GM12878 (cell line): ENCODE measurements around the gene ENTPD5. TPM values are rescaled to one million over a fixed set of nuclear protein-coding genes. Genes with fewer than 3 reads are reported as not detected.

Source experiments
- ATAC-seq: fragments of 200-7000 bp; cut with Tn5 transposase; 3 replicates; pipeline ENCODE4 v1.9.1; 2020; ENCODE audit warnings: mild to moderate bottlenecking, moderate library complexity
- Bru-seq: library from RNA; stranded (reverse); fragments of 400-500 nt; gene quantifications from one replicate; lab custom pipeline; 2021; lab: Mats Ljungman, UMichigan
- BruChase-seq, 2 experiments: library from RNA; stranded (reverse); fragments of 400-500 nt; gene quantifications; one replicate each; lab custom pipeline; 2021; lab: Mats Ljungman, UMichigan
- BruUV-seq: library from RNA; stranded (reverse); fragments of 400-500 nt; replicated peaks from 2 replicates; lab custom pipeline; 2021; lab: Mats Ljungman, UMichigan
- CTCF ChIA-PET: fragments of 300-600 bp; sonication (Branson Sonifier 250); formaldehyde crosslinking; extraction: SDS; loops from one replicate; lab custom pipeline; 2021; ENCODE audit warnings: inconsistent platforms; lab: Yijun Ruan, JAX
- POLR2A ChIA-PET: fragments of 350-600 bp; formaldehyde crosslinking; extraction: SDS; loops from one replicate; lab custom pipeline; 2021; ENCODE audit warnings: inconsistent platforms; lab: Charles Lee
- RAD21 ChIA-PET: fragments of 300-600 bp; sonication (Branson Sonifier 250); formaldehyde crosslinking; loops from one replicate; lab custom pipeline; 2023; ENCODE audit warnings: antibody characterized with exemption; ENCODE audit not compliant: unreplicated experiment; lab: Charles Lee
- SMC1A ChIA-PET: fragments of 300-600 bp; sonication (Branson Sonifier 250); formaldehyde crosslinking; loops from one replicate; lab custom pipeline; 2023; ENCODE audit not compliant: unreplicated experiment, uncharacterized antibody; lab: Charles Lee
- DNase-seq: peaks from one replicate; pipeline ENCODE4 v3.0.0-alpha.2; 2011; ENCODE audit warnings: low read depth, low spot score
- FAIRE-seq: peaks from 3 replicates; lab custom pipeline; 2011; peaks lifted over from hg19 to GRCh38; lab: Jason Lieb, UNC
- H2AFZ ChIP-seq: 2 replicates; pipeline ENCODE4 v1.6.0; 2011; ENCODE audit warnings: low read depth, low read length, control low read depth; ENCODE audit not compliant: control insufficient read depth
- H3K27ac ChIP-seq: 2 replicates; pipeline ENCODE4 v1.5.1; 2011; ENCODE audit warnings: control low read depth; ENCODE audit not compliant: control insufficient read depth, insufficient read depth
- H3K27me3 ChIP-seq, 2 experiments: replicated peaks in 1 of 2; 2 replicates each; pipeline versions ENCODE4 v1.6.0 to v1.6.1; 2011; ENCODE audit warnings: low read length in 1 of 2; ENCODE audit not compliant: control insufficient read depth in 2 of 2, insufficient read depth in 2 of 2
- H3K36me3 ChIP-seq, 2 experiments: 2 replicates each; pipeline ENCODE4 v1.5.1; 2011; ENCODE audit warnings: low read length in 1 of 2; ENCODE audit not compliant: control insufficient read depth in 2 of 2, insufficient read depth in 2 of 2
- H3K4me1 ChIP-seq: 2 replicates; pipeline ENCODE4 v1.6.1; 2011; ENCODE audit warnings: mild to moderate bottlenecking, low read length, moderate library complexity, mixed read lengths; ENCODE audit not compliant: control insufficient read depth, insufficient read depth
- H3K4me2 ChIP-seq: 2 replicates; pipeline ENCODE4 v1.6.0; 2011; ENCODE audit warnings: control low read depth; ENCODE audit not compliant: control insufficient read depth, insufficient read depth
- H3K4me3 ChIP-seq: fragments of 200-600 bp; sonication (generic); 2 replicates; pipeline ENCODE4 v1.5.1; 2016
- H3K79me2 ChIP-seq: 2 replicates; pipeline ENCODE4 v1.6.0; 2011; ENCODE audit warnings: low read length; ENCODE audit not compliant: control insufficient read depth, insufficient read depth
- H3K9ac ChIP-seq: 2 replicates; pipeline ENCODE4 v1.8.0; 2011; ENCODE audit warnings: low read length, control low read depth, mixed read lengths; ENCODE audit not compliant: control insufficient read depth, insufficient read depth
- H3K9me3 ChIP-seq: replicated peaks from 3 replicates; pipeline ENCODE4 v1.5.1; 2011; ENCODE audit warnings: mild to moderate bottlenecking, low read length; ENCODE audit not compliant: control insufficient read depth, insufficient read depth
- H4K20me1 ChIP-seq: 2 replicates; pipeline ENCODE4 v1.6.0; 2011; ENCODE audit not compliant: control insufficient read depth, insufficient read depth
- BACH1 ChIP-seq: fragments of 450-650 bp; IDR thresholded peaks from 2 replicates; pipeline ENCODE4 v1.6.1; 2017; ENCODE audit warnings: mild to moderate bottlenecking, borderline replicate concordance
- CEBPZ ChIP-seq: fragments of 150-350 bp; IDR thresholded peaks from 2 replicates; pipeline ENCODE4 v1.6.1; 2016; ENCODE audit warnings: low read depth, low read length
- IKZF1 ChIP-seq: fragments of 450-650 bp; conservative IDR thresholded peaks from 2 replicates; pipeline ENCODE4 v1.6.1; 2017; ENCODE audit warnings: antibody characterized with exemption, mild to moderate bottlenecking
- NFYA ChIP-seq: IDR thresholded peaks from 2 replicates; pipeline ENCODE4 v1.6.1; 2011; ENCODE audit warnings: low read depth, mild to moderate bottlenecking, low read length, improper control_type of control experiment, borderline replicate concordance
- PRDM15 ChIP-seq: fragments of 450-650 bp; formaldehyde crosslinking; IDR thresholded peaks from 2 replicates; pipeline ENCODE4 v1.4.0; 2020; ENCODE audit warnings: mild to moderate bottlenecking, moderate library complexity
- SREBF2 ChIP-seq: IDR thresholded peaks from 2 replicates; pipeline ENCODE4 v1.6.1; 2012; ENCODE audit warnings: mild to moderate bottlenecking, low read length
- TAF1 ChIP-seq: IDR thresholded peaks from 2 replicates; pipeline ENCODE4 v1.6.1; 2011; ENCODE audit warnings: mild to moderate bottlenecking, low read depth, low read length, borderline replicate concordance
- WGBS: methylation state at CpG from one replicate; pipeline ENCODE4 v1.1.6; 2016; ENCODE audit warnings: low lambda C conversion rate; ENCODE audit not compliant: insufficient replicate concordance, insufficient coverage; ENCODE audit errors: missing lambda C conversion rate; 5-methylcytosine and 5-hydroxymethylcytosine counted together
- in situ Hi-C: fragments of 300-500 bp; cut with MboI; formaldehyde crosslinking; loops from 9 replicates; pipeline ENCODE4 v1.14.3; 2018; ENCODE audit warnings: mixed read lengths
- intact Hi-C: fragments of 100-400 bp; cut with micrococcal nuclease; formaldehyde crosslinking; loops from one replicate; pipeline ENCODE4 v1.14.2; 2022; ENCODE audit not compliant: unreplicated experiment
- long read RNA-seq, 2 experiments: library from polyadenylated mRNA; unstranded; transcript quantifications; one replicate each; pipeline ENCODE4 v2.0.0, GENCODE V29; 2019 to 2020
- polyA minus RNA-seq, 3 experiments: library from RNA; depleted of rRNA, polyadenylated mRNA; stranded (reverse); fragments of >200 nt; gene quantifications; 2 replicates each; pipeline ENCODE4 v1.2.3, GENCODE V29; 2011
- polyA plus RNA-seq, 11 experiments: library from polyadenylated mRNA; depleted of rRNA in 4 of 11; unstranded in 6 of 11; stranded (reverse) in 5 of 11; fragments of >200 nt; fragmentation: Nextera tagmentation in 4 of 11; fragmentation: Illumina TruSeq in 1 of 11; extraction: Ambion mirVana in 4 of 11; extraction: Trizol in 1 of 11; gene quantifications; 1 replicate in 1 of 11; 2 replicates in 10 of 11; pipeline versions ENCODE4 v1.2.1 to v1.2.3, GENCODE V29; 2011 to 2016; ENCODE audit warnings: inconsistent platforms in 2 of 11, missing spikeins in 2 of 11, low read depth in 1 of 11
- total RNA-seq, 4 experiments: library from RNA; depleted of rRNA in 3 of 4; stranded (reverse); fragments of >200 nt in 3 of 4; fragmentation: Illumina TruSeq in 1 of 4; extraction: Trizol in 1 of 4; gene quantifications; 2 replicates each; pipeline versions ENCODE4 v1.2.1 to v1.2.3, GENCODE V29; 2013 to 2021

ENTPD5 gene
- 40.4 and 44.1 TPM in 2 replicates for total RNA-seq (2013; cell fraction: nucleolus; rRNA removed)
- total RNA-seq (2014; rRNA removed) (7.3 and 7.9 TPM in 2 replicates), total RNA-seq (2014; rRNA removed; fragmentation: Illumina TruSeq; extraction: Trizol) (7.0 and 7.4 TPM in 2 replicates), total RNA-seq (2021) (9.9 and 11.4 TPM in 2 replicates), polyA plus RNA-seq (2011; rRNA removed) (8.8 and 10.0 TPM in 2 replicates), polyA plus RNA-seq (2014; fragmentation: Illumina TruSeq; extraction: Trizol) (8.6 and 10.9 TPM in 2 replicates), polyA plus RNA-seq (2014; fragmentation: Nextera tagmentation; extraction: Ambion mirVana) (1 to 10 TPM; 2.4 TPM), polyA plus RNA-seq (2014; rRNA removed) (7.0 TPM in 2 replicates), polyA plus RNA-seq (2016; fragmentation: Nextera tagmentation; extraction: Ambion mirVana) (1 to 10 TPM; 7.2 to 8.4 TPM), polyA minus RNA-seq (2011; rRNA and poly(A)+ RNA removed) (9.5 and 12.1 TPM in 2 replicates), Bru-seq, nascent RNA (percentile 56 among the genes with signal in this experiment), BruChase-seq, experiment 1, labeled RNA remaining after a 6-hour chase (percentile 57 among the genes with signal in this experiment), BruChase-seq, experiment 2, labeled RNA remaining after a 2-hour chase (percentile 58 among the genes with signal in this experiment)
- polyA plus RNA-seq (2011; ENCODE audit: low read depth) = 3.2 TPM
- polyA plus RNA-seq (2011; cell fraction: cytosol; rRNA removed) = 5.6 TPM in 2 replicates
- polyA plus RNA-seq (2011; cell fraction: nucleus; rRNA removed) = 23.4 and 26.7 TPM in 2 replicates
- polyA plus RNA-seq (2012) = 4.5 and 5.2 TPM in 2 replicates
- polyA minus RNA-seq (2011; cell fraction: cytosol; rRNA and poly(A)+ RNA removed) = 4.2 and 6.4 TPM in 2 replicates
- polyA minus RNA-seq (2011; cell fraction: nucleus; rRNA and poly(A)+ RNA removed) = 12.5 and 20.2 TPM in 2 replicates
- long read RNA-seq, experiment 1, full-length matches to known transcripts = 1 of 4 reads
- long read RNA-seq, experiment 1, partial matches to known transcripts = 0 of 4 reads
- long read RNA-seq, experiment 1, other reads (novel, unspliced or antisense) = 3 of 4 reads
- long read RNA-seq, experiment 2, full-length matches to known transcripts = 3 of 13 reads
- long read RNA-seq, experiment 2, partial matches to known transcripts = 0 of 13 reads
- long read RNA-seq, experiment 2, other reads (novel, unspliced or antisense) = 10 of 13 reads

- Histone ChIP-seq H3K4me2 (peak within 1 kb of the TSS; percentile 76), H2AFZ (peak within 1 kb of the TSS; percentile 92), H3K79me2 (no peaks in the 10 kb centered on the region; the same call in 1 of the 2 replicates), H3K4me3 (peak within 1 kb of the TSS; percentile 93), H3K9me3 (no peaks in the 10 kb centered on the region), H3K27ac (peak within 1 kb of the TSS; percentile 79), H4K20me1 (no peaks in the 10 kb centered on the region), H3K36me3 (no peaks in the 10 kb centered on the region), H3K27me3 (no peaks in the 10 kb centered on the region), H3K9ac (peak within 1 kb of the TSS; percentile 69), H3K4me1 (no peaks in the 10 kb centered on the region)
- 1% methylated on average over 79 of the region's 93 CpGs for WGBS
- intact Hi-C loops = no loop called here
- in situ Hi-C loops = no loop called here
- ATAC-seq (peak; percentile 97), DNase-seq (peak; percentile 15), FAIRE-seq (peak; percentile 65)
- ChIA-PET CTCF (interaction anchor here (1.0 to 1.2 kb wide), 2 partner anchors 21 to 189 kb away, joined by 3 to 6 read pairs; no protein-coding TSS in a partner anchor), POLR2A (interaction anchor here (0.8 to 0.9 kb wide), 2 partner anchors 222 to 322 kb away, joined by 3 read pairs; no protein-coding TSS in a partner anchor), RAD21 (interaction anchor here (0.8 kb wide), 1 partner anchor 67 kb away, joined by 3 read pairs; no protein-coding TSS in a partner anchor), SMC1A (no interaction called here)
- TSS peak; percentile 76 for BruUV-seq
- TF ChIP-seq NFYA (no peak), CEBPZ (no peak), PRDM15 (no peak), IKZF1 (peak; percentile 87), BACH1 (peak; percentile 91), TAF1 (peak; percentile 50; the same call in 1 of the 2 replicates), SREBF2 (no peak)
Measured at GRCh38 chr14:74018586-74019407, at the start of gene ENTPD5, which contains the start of gene BBOF1. ENTPD5 (minus strand) TSS chr14:74019288; CDS start chr14:73988102, 31,186 bp downstream. BBOF1 (plus strand) TSS chr14:74019349; CDS start chr14:74019479, 130 bp downstream.
